WTC11 (cell line): ENCODE data around the gene SYNGR3. TPM values are rescaled to one million over a fixed set of nuclear protein-coding genes. Genes with fewer than 3 reads are reported as not detected.
A peak's percentile ranks its signal among the peaks of the same experiment; 100 is the strongest.

ENCODE experiments used
- ATAC-seq: fragments of 200-7000 bp; cut with Tn5 transposase; 2 replicates; pipeline ENCODE4 v1.10.0; 2021; ENCODE audit warnings: mild to moderate bottlenecking, moderate library complexity
- CTCF ChIA-PET: fragments of 300-600 bp; sonication (Branson Sonifier 250); formaldehyde crosslinking; loops from one replicate; lab custom pipeline; 2021; ENCODE audit warnings: antibody characterized with exemption; lab: Charles Lee
- POLR2A ChIA-PET: fragments of 350-600 bp; sonication (Branson Sonifier 250); formaldehyde crosslinking; loops from one replicate; lab custom pipeline; 2021; ENCODE audit warnings: antibody characterized with exemption; lab: Charles Lee
- DNase-seq: peaks from one replicate; pipeline ENCODE4 v3.0.0; 2021; ENCODE audit warnings: low spot score
- H3K27ac Mint-ChIP-seq: 2 replicates; pipeline ENCODE4 v1.8.0; 2021; ENCODE audit warnings: mixed read lengths
- H3K27me3 Mint-ChIP-seq: 2 replicates; pipeline ENCODE4 v1.8.0; 2021; ENCODE audit warnings: low read depth, mild to moderate bottlenecking, moderate library complexity, mixed read lengths
- H3K36me3 Mint-ChIP-seq: 2 replicates; pipeline ENCODE4 v1.8.0; 2021; ENCODE audit warnings: mixed read lengths
- H3K4me1 Mint-ChIP-seq: 2 replicates; pipeline ENCODE4 v1.8.0; 2022; ENCODE audit warnings: mixed read lengths
- H3K4me3 Mint-ChIP-seq: 2 replicates; pipeline ENCODE4 v1.8.0; 2021; ENCODE audit warnings: mild to moderate bottlenecking, moderate library complexity, mixed read lengths
- H3K9me3 Mint-ChIP-seq: 2 replicates; pipeline ENCODE4 v1.8.0; 2021; ENCODE audit warnings: mixed read lengths
- ATF1 ChIP-seq: sonication (generic); formaldehyde crosslinking; IDR thresholded peaks from 2 replicates; pipeline ENCODE4 v1.8.1; 2023; ENCODE audit warnings: mild to moderate bottlenecking, moderate library complexity, missing genetic modification reagents
- CDX4 ChIP-seq: fragments of 250-450 bp; sonication (Bioruptor Pico); IDR thresholded peaks from 2 replicates; pipeline ENCODE4 v1.9.0; 2021; ENCODE audit warnings: moderate library complexity, mild to moderate bottlenecking, inconsistent platforms, borderline replicate concordance
- CREB1 ChIP-seq: sonication (generic); formaldehyde crosslinking; IDR thresholded peaks from 2 replicates; pipeline ENCODE4 v1.8.0; 2023; ENCODE audit warnings: mild to moderate bottlenecking, missing genetic modification reagents
- CREM ChIP-seq: sonication (generic); formaldehyde crosslinking; IDR thresholded peaks from 2 replicates; pipeline ENCODE4 v1.8.1; 2022; ENCODE audit warnings: mild to moderate bottlenecking, missing genetic modification reagents, moderate library complexity
- EMX1 ChIP-seq: fragments of 250-450 bp; sonication (Bioruptor Pico); IDR thresholded peaks from 2 replicates; pipeline ENCODE4 v1.8.0; 2021; ENCODE audit warnings: mild to moderate bottlenecking
- HMGXB4 ChIP-seq: sonication (generic); formaldehyde crosslinking; IDR thresholded peaks from 2 replicates; pipeline ENCODE4 v1.8.1; 2023; ENCODE audit warnings: mild to moderate bottlenecking, moderate library complexity, missing genetic modification reagents
- IRF2 ChIP-seq: sonication (generic); formaldehyde crosslinking; IDR thresholded peaks from 2 replicates; pipeline ENCODE4 v1.8.0; 2022; ENCODE audit warnings: low read depth, missing genetic modification reagents, borderline replicate concordance
- KAT7 ChIP-seq: sonication (generic); formaldehyde crosslinking; IDR thresholded peaks from 2 replicates; pipeline ENCODE4 v1.8.1; 2023; ENCODE audit warnings: missing genetic modification reagents, mild to moderate bottlenecking, borderline replicate concordance
- MAX ChIP-seq: sonication (generic); formaldehyde crosslinking; IDR thresholded peaks from 2 replicates; pipeline ENCODE4 v1.8.0; 2022; ENCODE audit warnings: mild to moderate bottlenecking, missing genetic modification reagents
- MXD4 ChIP-seq: fragments of 250-450 bp; sonication (Bioruptor Pico); IDR thresholded peaks from 2 replicates; pipeline ENCODE4 v1.8.0; 2021; ENCODE audit warnings: mild to moderate bottlenecking, moderate library complexity, borderline replicate concordance
- NFATC4 ChIP-seq: fragments of 250-450 bp; sonication (Bioruptor Pico); IDR thresholded peaks from 2 replicates; pipeline ENCODE4 v1.9.0; 2021; ENCODE audit warnings: mild to moderate bottlenecking
- PRRX2 ChIP-seq: fragments of 250-450 bp; sonication (Bioruptor Pico); IDR thresholded peaks from 2 replicates; pipeline ENCODE4 v1.8.0; 2021; ENCODE audit warnings: mild to moderate bottlenecking
- RORB ChIP-seq: fragments of 250-450 bp; sonication (Bioruptor Pico); IDR thresholded peaks from 2 replicates; pipeline ENCODE4 v1.9.0; 2021; ENCODE audit warnings: mild to moderate bottlenecking
- TEAD4 ChIP-seq: sonication (generic); formaldehyde crosslinking; IDR thresholded peaks from 2 replicates; pipeline ENCODE4 v1.8.0; 2022; ENCODE audit warnings: mild to moderate bottlenecking, missing genetic modification reagents
- ZNF671 ChIP-seq: fragments of 250-450 bp; sonication (Bioruptor Pico); IDR thresholded peaks from 2 replicates; pipeline ENCODE4 v1.8.0; 2021; ENCODE audit warnings: mild to moderate bottlenecking
- total RNA-seq: library from RNA; stranded (reverse); gene quantifications from 3 replicates; pipeline ENCODE4 v1.2.3, GENCODE V29; 2021
- TF ChIP-seq, protein P1 (sequence below): fragments of 250-450 bp; sonication (Bioruptor Pico); IDR thresholded peaks from 2 replicates; pipeline ENCODE4 v2.1.2; 2022; ENCODE audit warnings: mild to moderate bottlenecking, moderate library complexity
- TF ChIP-seq, protein P2 (sequence below): sonication (generic); formaldehyde crosslinking; IDR thresholded peaks from 2 replicates; pipeline ENCODE4 v1.8.1; 2022; ENCODE audit warnings: low read depth, missing genetic modification reagents, borderline replicate concordance
- TF ChIP-seq, protein P3 (sequence below): sonication (generic); formaldehyde crosslinking; IDR thresholded peaks from 2 replicates; pipeline ENCODE4 v1.8.0; 2022; ENCODE audit warnings: mild to moderate bottlenecking, missing genetic modification reagents
- TF ChIP-seq, protein P4 (sequence below): sonication (generic); formaldehyde crosslinking; IDR thresholded peaks from 2 replicates; pipeline ENCODE4 v1.8.0; 2023; ENCODE audit warnings: missing genetic modification reagents, mild to moderate bottlenecking, borderline replicate concordance

SYNGR3 gene
- total RNA-seq, 1 experiment from 2014 or later, result 41.5 TPM

DNA sequence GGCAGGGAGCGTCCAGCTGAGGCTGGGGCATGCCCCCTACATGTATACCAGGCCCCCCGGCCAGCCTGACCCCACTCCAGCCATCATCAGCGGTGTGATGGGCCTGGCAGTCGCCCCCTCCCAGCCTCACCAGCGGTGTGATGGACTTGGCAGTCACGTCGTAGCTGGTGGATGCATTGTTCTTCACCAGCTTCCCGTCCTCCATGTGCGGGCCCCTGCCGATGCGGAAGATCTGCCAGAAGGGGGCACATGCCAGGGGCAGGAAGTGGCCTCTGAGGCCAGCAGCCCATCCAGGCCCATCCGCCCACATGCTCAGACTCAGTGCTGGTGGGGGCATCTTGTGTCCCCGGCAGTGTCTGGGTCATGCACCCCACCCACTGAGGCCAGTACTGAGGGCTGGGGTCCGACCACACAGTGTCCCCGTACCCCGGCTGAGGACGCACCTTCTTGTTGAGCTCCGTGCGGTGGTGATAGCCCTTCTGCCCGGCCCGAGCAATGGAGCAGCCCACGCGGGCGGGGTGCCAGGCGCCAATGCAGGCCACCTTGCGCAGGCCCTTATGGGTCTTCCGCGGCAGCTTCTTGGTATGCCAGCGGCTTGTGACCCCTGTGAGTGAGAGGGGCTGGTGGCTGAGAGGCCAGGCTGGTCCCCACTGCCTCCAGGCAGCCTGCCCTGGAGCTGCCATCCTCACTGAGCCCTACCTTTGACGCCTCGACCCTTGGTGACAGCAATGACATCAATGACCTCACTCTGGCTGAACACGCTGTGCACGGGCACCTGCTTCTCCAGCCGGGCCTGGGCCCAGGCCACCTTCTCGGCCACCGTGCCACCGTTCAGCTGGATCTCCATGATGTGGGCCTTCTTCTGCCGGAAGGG, 43.0 kb upstream of the SYNGR3 start:
- H3K27me3 Mint-ChIP-seq, result peaks cover 16% of the 10 kb centered on the region
- POLR2A ChIA-PET, result interaction anchor here (0.8 to 1.9 kb wide), 3 partner anchors 14 to 25 kb away, joined by 3 to 6 read pairs (median 3); partner anchors contain the start of genes RPS2 and TBL3
- H3K36me3 Mint-ChIP-seq, result no peaks in the 10 kb centered on the region
- no peak for ATAC-seq
- H3K4me1 Mint-ChIP-seq, result peaks cover 16% of the 10 kb centered on the region
- H3K9me3 Mint-ChIP-seq, result no peaks in the 10 kb centered on the region
- TF ChIP-seq EMX1 (CRISPR knock-in tag) (no peak), RORB (CRISPR knock-in tag) (no peak)
- TF ChIP-seq, all 79 proteins: peak for 0
- DNase-seq, result peak; percentile 44
- Mint-ChIP-seq H3K4me3 (no peak overlapping the region), H3K27ac (no peak overlapping the region)
- CTCF ChIA-PET, result interaction anchor here (0.5 to 2.8 kb wide), 14 partner anchors 11 to 164 kb away, joined by 3 to 13 read pairs (median 4); partner anchors contain the start of genes NUBP2, RPS2, SPSB3 and TBL3

- ATAC-seq (no peak), DNase-seq (no peak)
- Mint-ChIP-seq H3K27me3 (peaks cover 17% of the 10 kb centered on the region), H3K27ac (no peak overlapping the region), H3K9me3 (no peaks in the 10 kb centered on the region), H3K4me3 (no peak overlapping the region), H3K36me3 (no peaks in the 10 kb centered on the region), H3K4me1 (peaks cover 13% of the 10 kb centered on the region)
- TF ChIP-seq MAX (CRISPR knock-in tag) (no peak), PRRX2 (CRISPR knock-in tag) (no peak), CDX4 (CRISPR knock-in tag) (no peak), NFATC4 (CRISPR knock-in tag) (no peak), IRF2 (CRISPR knock-in tag) (no peak), ZNF671 (CRISPR knock-in tag) (no peak), ATF1 (no peak), KAT7 (CRISPR knock-in tag) (no peak), HMGXB4 (CRISPR knock-in tag) (no peak), CREM (CRISPR knock-in tag) (no peak)
- TF ChIP-seq, protein P1, sequence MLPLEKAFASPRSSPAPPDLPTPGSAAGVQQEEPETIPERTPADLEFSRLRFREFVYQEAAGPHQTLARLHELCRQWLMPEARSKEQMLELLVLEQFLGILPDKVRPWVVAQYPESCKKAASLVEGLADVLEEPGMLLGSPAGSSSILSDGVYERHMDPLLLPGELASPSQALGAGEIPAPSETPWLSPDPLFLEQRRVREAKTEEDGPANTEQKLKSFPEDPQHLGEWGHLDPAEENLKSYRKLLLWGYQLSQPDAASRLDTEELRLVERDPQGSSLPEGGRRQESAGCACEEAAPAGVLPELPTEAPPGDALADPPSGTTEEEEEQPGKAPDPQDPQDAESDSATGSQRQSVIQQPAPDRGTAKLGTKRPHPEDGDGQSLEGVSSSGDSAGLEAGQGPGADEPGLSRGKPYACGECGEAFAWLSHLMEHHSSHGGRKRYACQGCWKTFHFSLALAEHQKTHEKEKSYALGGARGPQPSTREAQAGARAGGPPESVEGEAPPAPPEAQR (CRISPR knock-in tag), result no peak
- TF ChIP-seq, protein P2, sequence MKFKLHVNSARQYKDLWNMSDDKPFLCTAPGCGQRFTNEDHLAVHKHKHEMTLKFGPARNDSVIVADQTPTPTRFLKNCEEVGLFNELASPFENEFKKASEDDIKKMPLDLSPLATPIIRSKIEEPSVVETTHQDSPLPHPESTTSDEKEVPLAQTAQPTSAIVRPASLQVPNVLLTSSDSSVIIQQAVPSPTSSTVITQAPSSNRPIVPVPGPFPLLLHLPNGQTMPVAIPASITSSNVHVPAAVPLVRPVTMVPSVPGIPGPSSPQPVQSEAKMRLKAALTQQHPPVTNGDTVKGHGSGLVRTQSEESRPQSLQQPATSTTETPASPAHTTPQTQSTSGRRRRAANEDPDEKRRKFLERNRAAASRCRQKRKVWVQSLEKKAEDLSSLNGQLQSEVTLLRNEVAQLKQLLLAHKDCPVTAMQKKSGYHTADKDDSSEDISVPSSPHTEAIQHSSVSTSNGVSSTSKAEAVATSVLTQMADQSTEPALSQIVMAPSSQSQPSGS (CRISPR knock-in tag), result no peak
- ChIA-PET CTCF (interaction anchor here (0.6 to 2.8 kb wide), 7 partner anchors 12 to 123 kb away, joined by 3 to 13 read pairs (median 4); no protein-coding TSS in a partner anchor), POLR2A (interaction anchor here (1.9 kb wide), 1 partner anchor 17 kb away, joined by 6 read pairs; the partner anchor contains the start of gene RPS2)
Measured at GRCh38 chr16:1947369-1947670, 42.5 kb upstream of the SYNGR3 start.

- no peak overlapping the region for H3K4me3 Mint-ChIP-seq
- no peak for ATAC-seq
- H3K36me3 Mint-ChIP-seq, result no peaks in the 10 kb centered on the region
- DNase-seq, result no peak
- H3K27ac Mint-ChIP-seq, result no peak overlapping the region
- POLR2A ChIA-PET, result no interaction called here
- H3K27me3 Mint-ChIP-seq, result peaks cover 11% of the 10 kb centered on the region; the same call in 1 of the 2 replicates
- peaks cover 6% of the 10 kb centered on the region for H3K4me1 Mint-ChIP-seq
- CTCF ChIA-PET, result interaction anchor here (1.0 kb wide), 1 partner anchor 20 kb away, joined by 3 read pairs; no protein-coding TSS in a partner anchor
- H3K9me3 Mint-ChIP-seq, result no peaks in the 10 kb centered on the region
- TF ChIP-seq MXD4 (CRISPR knock-in tag) (no peak), CREB1 (CRISPR knock-in tag) (no peak), TEAD4 (no peak)
- TF ChIP-seq, protein P3, sequence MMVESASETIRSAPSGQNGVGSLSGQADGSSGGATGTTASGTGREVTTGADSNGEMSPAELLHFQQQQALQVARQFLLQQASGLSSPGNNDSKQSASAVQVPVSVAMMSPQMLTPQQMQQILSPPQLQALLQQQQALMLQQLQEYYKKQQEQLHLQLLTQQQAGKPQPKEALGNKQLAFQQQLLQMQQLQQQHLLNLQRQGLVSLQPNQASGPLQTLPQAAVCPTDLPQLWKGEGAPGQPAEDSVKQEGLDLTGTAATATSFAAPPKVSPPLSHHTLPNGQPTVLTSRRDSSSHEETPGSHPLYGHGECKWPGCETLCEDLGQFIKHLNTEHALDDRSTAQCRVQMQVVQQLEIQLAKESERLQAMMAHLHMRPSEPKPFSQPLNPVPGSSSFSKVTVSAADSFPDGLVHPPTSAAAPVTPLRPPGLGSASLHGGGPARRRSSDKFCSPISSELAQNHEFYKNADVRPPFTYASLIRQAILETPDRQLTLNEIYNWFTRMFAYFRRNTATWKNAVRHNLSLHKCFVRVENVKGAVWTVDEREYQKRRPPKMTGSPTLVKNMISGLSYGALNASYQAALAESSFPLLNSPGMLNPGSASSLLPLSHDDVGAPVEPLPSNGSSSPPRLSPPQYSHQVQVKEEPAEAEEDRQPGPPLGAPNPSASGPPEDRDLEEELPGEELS, result no peak
- TF ChIP-seq, protein P4, sequence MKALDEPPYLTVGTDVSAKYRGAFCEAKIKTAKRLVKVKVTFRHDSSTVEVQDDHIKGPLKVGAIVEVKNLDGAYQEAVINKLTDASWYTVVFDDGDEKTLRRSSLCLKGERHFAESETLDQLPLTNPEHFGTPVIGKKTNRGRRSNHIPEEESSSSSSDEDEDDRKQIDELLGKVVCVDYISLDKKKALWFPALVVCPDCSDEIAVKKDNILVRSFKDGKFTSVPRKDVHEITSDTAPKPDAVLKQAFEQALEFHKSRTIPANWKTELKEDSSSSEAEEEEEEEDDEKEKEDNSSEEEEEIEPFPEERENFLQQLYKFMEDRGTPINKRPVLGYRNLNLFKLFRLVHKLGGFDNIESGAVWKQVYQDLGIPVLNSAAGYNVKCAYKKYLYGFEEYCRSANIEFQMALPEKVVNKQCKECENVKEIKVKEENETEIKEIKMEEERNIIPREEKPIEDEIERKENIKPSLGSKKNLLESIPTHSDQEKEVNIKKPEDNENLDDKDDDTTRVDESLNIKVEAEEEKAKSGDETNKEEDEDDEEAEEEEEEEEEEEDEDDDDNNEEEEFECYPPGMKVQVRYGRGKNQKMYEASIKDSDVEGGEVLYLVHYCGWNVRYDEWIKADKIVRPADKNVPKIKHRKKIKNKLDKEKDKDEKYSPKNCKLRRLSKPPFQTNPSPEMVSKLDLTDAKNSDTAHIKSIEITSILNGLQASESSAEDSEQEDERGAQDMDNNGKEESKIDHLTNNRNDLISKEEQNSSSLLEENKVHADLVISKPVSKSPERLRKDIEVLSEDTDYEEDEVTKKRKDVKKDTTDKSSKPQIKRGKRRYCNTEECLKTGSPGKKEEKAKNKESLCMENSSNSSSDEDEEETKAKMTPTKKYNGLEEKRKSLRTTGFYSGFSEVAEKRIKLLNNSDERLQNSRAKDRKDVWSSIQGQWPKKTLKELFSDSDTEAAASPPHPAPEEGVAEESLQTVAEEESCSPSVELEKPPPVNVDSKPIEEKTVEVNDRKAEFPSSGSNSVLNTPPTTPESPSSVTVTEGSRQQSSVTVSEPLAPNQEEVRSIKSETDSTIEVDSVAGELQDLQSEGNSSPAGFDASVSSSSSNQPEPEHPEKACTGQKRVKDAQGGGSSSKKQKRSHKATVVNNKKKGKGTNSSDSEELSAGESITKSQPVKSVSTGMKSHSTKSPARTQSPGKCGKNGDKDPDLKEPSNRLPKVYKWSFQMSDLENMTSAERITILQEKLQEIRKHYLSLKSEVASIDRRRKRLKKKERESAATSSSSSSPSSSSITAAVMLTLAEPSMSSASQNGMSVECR (CRISPR knock-in tag), result no peak
Measured at GRCh38 chr16:1949507-1949906, 40.3 kb upstream of the SYNGR3 start.
